GM12878 (cell line): ENCODE data around the gene HTR1D. TPM values are rescaled to one million over a fixed set of nuclear protein-coding genes. Genes with fewer than 3 reads are reported as not detected.

Experiments
- ATAC-seq: fragments of 200-7000 bp; cut with Tn5 transposase; 3 replicates; pipeline ENCODE4 v1.9.1; 2020; ENCODE audit warnings: mild to moderate bottlenecking, moderate library complexity
- BruUV-seq: library from RNA; stranded (reverse); fragments of 400-500 nt; replicated peaks from 2 replicates; lab custom pipeline; 2021; lab: Mats Ljungman, UMichigan
- CTCF ChIA-PET: fragments of 300-600 bp; sonication (Branson Sonifier 250); formaldehyde crosslinking; extraction: SDS; loops from one replicate; lab custom pipeline; 2021; ENCODE audit warnings: inconsistent platforms; lab: Yijun Ruan, JAX
- POLR2A ChIA-PET: fragments of 350-600 bp; formaldehyde crosslinking; extraction: SDS; loops from one replicate; lab custom pipeline; 2021; ENCODE audit warnings: inconsistent platforms; lab: Charles Lee
- RAD21 ChIA-PET: fragments of 300-600 bp; sonication (Branson Sonifier 250); formaldehyde crosslinking; loops from one replicate; lab custom pipeline; 2023; ENCODE audit warnings: antibody characterized with exemption; ENCODE audit not compliant: unreplicated experiment; lab: Charles Lee
- SMC1A ChIA-PET: fragments of 300-600 bp; sonication (Branson Sonifier 250); formaldehyde crosslinking; loops from one replicate; lab custom pipeline; 2023; ENCODE audit not compliant: unreplicated experiment, uncharacterized antibody; lab: Charles Lee
- DNase-seq: peaks from one replicate; pipeline ENCODE4 v3.0.0-alpha.2; 2011; ENCODE audit warnings: low read depth, low spot score
- FAIRE-seq: peaks from 3 replicates; lab custom pipeline; 2011; peaks lifted over from hg19 to GRCh38; lab: Jason Lieb, UNC
- H2AFZ ChIP-seq: 2 replicates; pipeline ENCODE4 v1.6.0; 2011; ENCODE audit warnings: low read depth, low read length, control low read depth; ENCODE audit not compliant: control insufficient read depth
- H3K27ac ChIP-seq: 2 replicates; pipeline ENCODE4 v1.5.1; 2011; ENCODE audit warnings: control low read depth; ENCODE audit not compliant: control insufficient read depth, insufficient read depth
- H3K27me3 ChIP-seq, 2 experiments: replicated peaks in 1 of 2; 2 replicates each; pipeline versions ENCODE4 v1.6.0 to v1.6.1; 2011; ENCODE audit warnings: low read length in 1 of 2; ENCODE audit not compliant: control insufficient read depth in 2 of 2, insufficient read depth in 2 of 2
- H3K36me3 ChIP-seq, 2 experiments: 2 replicates each; pipeline ENCODE4 v1.5.1; 2011; ENCODE audit warnings: low read length in 1 of 2; ENCODE audit not compliant: control insufficient read depth in 2 of 2, insufficient read depth in 2 of 2
- H3K4me1 ChIP-seq: 2 replicates; pipeline ENCODE4 v1.6.1; 2011; ENCODE audit warnings: mild to moderate bottlenecking, low read length, moderate library complexity, mixed read lengths; ENCODE audit not compliant: control insufficient read depth, insufficient read depth
- H3K4me2 ChIP-seq: 2 replicates; pipeline ENCODE4 v1.6.0; 2011; ENCODE audit warnings: control low read depth; ENCODE audit not compliant: control insufficient read depth, insufficient read depth
- H3K4me3 ChIP-seq: fragments of 200-600 bp; sonication (generic); 2 replicates; pipeline ENCODE4 v1.5.1; 2016
- H3K79me2 ChIP-seq: 2 replicates; pipeline ENCODE4 v1.6.0; 2011; ENCODE audit warnings: low read length; ENCODE audit not compliant: control insufficient read depth, insufficient read depth
- H3K9ac ChIP-seq: 2 replicates; pipeline ENCODE4 v1.8.0; 2011; ENCODE audit warnings: low read length, control low read depth, mixed read lengths; ENCODE audit not compliant: control insufficient read depth, insufficient read depth
- H3K9me3 ChIP-seq: replicated peaks from 3 replicates; pipeline ENCODE4 v1.5.1; 2011; ENCODE audit warnings: mild to moderate bottlenecking, low read length; ENCODE audit not compliant: control insufficient read depth, insufficient read depth
- H4K20me1 ChIP-seq: 2 replicates; pipeline ENCODE4 v1.6.0; 2011; ENCODE audit not compliant: control insufficient read depth, insufficient read depth
- ATF7 ChIP-seq: fragments of 450-650 bp; IDR thresholded peaks from 2 replicates; pipeline ENCODE4 v1.6.1; 2016; ENCODE audit warnings: low read depth, mild to moderate bottlenecking
- BCL11A ChIP-seq: IDR thresholded peaks from 2 replicates; pipeline ENCODE4 v1.6.1; 2011; ENCODE audit warnings: low read depth, low read length
- FOS ChIP-seq: IDR thresholded peaks from 3 replicates; pipeline ENCODE4 v1.6.1; 2011; ENCODE audit warnings: borderline replicate concordance; ENCODE audit not compliant: insufficient read length; ENCODE audit errors: extremely low read depth
- FOXK2 ChIP-seq: fragments of 450-650 bp; IDR thresholded peaks from 2 replicates; pipeline ENCODE4 v1.6.1; 2017; ENCODE audit warnings: mild to moderate bottlenecking, moderate library complexity
- PKNOX1 ChIP-seq: fragments of 450-650 bp; IDR thresholded peaks from 2 replicates; pipeline ENCODE4 v1.6.1; 2016; ENCODE audit warnings: mild to moderate bottlenecking
- RUNX3 ChIP-seq: IDR thresholded peaks from 2 replicates; pipeline ENCODE4 v1.6.1; 2012; ENCODE audit warnings: low read length, inconsistent platforms
- SUZ12 ChIP-seq: fragments of 200-600 bp; sonication (generic); IDR thresholded peaks from one replicate; pipeline ENCODE4 v1.6.1; 2018; ENCODE audit warnings: antibody characterized with exemption, mild to moderate bottlenecking; ENCODE audit not compliant: unreplicated experiment
- ZNF217 ChIP-seq: fragments of 450-650 bp; IDR thresholded peaks from 2 replicates; pipeline ENCODE4 v1.6.1; 2017; ENCODE audit warnings: antibody characterized with exemption, mild to moderate bottlenecking
- WGBS: methylation state at CpG from one replicate; pipeline ENCODE4 v1.1.6; 2016; ENCODE audit warnings: low lambda C conversion rate; ENCODE audit not compliant: insufficient replicate concordance, insufficient coverage; ENCODE audit errors: missing lambda C conversion rate; 5-methylcytosine and 5-hydroxymethylcytosine counted together
- in situ Hi-C: fragments of 300-500 bp; cut with MboI; formaldehyde crosslinking; loops from 9 replicates; pipeline ENCODE4 v1.14.3; 2018; ENCODE audit warnings: mixed read lengths
- intact Hi-C: fragments of 100-400 bp; cut with micrococcal nuclease; formaldehyde crosslinking; loops from one replicate; pipeline ENCODE4 v1.14.2; 2022; ENCODE audit not compliant: unreplicated experiment
- polyA plus RNA-seq, 11 experiments: library from polyadenylated mRNA; depleted of rRNA in 4 of 11; unstranded in 6 of 11; stranded (reverse) in 5 of 11; fragments of >200 nt; fragmentation: Nextera tagmentation in 4 of 11; fragmentation: Illumina TruSeq in 1 of 11; extraction: Ambion mirVana in 4 of 11; extraction: Trizol in 1 of 11; gene quantifications; 1 replicate in 1 of 11; 2 replicates in 10 of 11; pipeline versions ENCODE4 v1.2.1 to v1.2.3, GENCODE V29; 2011 to 2016; ENCODE audit warnings: inconsistent platforms in 2 of 11, missing spikeins in 2 of 11, low read depth in 1 of 11
- total RNA-seq, 4 experiments: library from RNA; depleted of rRNA in 3 of 4; stranded (reverse); fragments of >200 nt in 3 of 4; fragmentation: Illumina TruSeq in 1 of 4; extraction: Trizol in 1 of 4; gene quantifications; 2 replicates each; pipeline versions ENCODE4 v1.2.1 to v1.2.3, GENCODE V29; 2013 to 2021

The HTR1D gene
- total and polyA plus RNA-seq, 10 of the 15 experiments (the other 5 are each of a cell fraction or from before 2014, with no cell fraction given), result 0.07 TPM; not detected in 9

- WGBS, result 41% methylated on average over 4 of the region's 4 CpGs
- Histone ChIP-seq H3K4me3 (no peak overlapping the region), H3K4me2 (no peak overlapping the region), H3K9ac (no peak overlapping the region), H3K4me1 (peaks cover 3% of the 10 kb centered on the region), H2AFZ (no peak overlapping the region)
- no TSS peak for BruUV-seq
- in situ Hi-C loops, result no loop called here
- TF ChIP-seq FOS, result no peak
- no peak for TF ChIP-seq FOXK2
- TF ChIP-seq SUZ12, result no peak
- TF ChIP-seq PKNOX1, result no peak
- no peak for TF ChIP-seq ATF7
- no peak for TF ChIP-seq ZNF217
- no peak for TF ChIP-seq RUNX3
- no peak for TF ChIP-seq BCL11A
- TF ChIP-seq, all 136 proteins: peak for 0
- FAIRE-seq (no peak), DNase-seq (no peak), ATAC-seq (no peak)
- Histone ChIP-seq H3K36me3 (no peaks in the 10 kb centered on the region), H4K20me1 (no peaks in the 10 kb centered on the region), H3K9me3 (no peaks in the 10 kb centered on the region), H3K27me3 (peaks cover 0 to 5% of the 10 kb centered on the region in 2 experiments; a peak in 2 of 4 replicates), H3K27ac (no peak overlapping the region), H3K79me2 (no peaks in the 10 kb centered on the region)
- RAD21 ChIA-PET, result no interaction called here
- SMC1A ChIA-PET, result no interaction called here
- CTCF ChIA-PET, result interaction anchor here (1.3 to 2.1 kb wide), 2 partner anchors 9 to 235 kb away, joined by 4 read pairs; no protein-coding TSS in a partner anchor
- POLR2A ChIA-PET, result no interaction called here
- intact Hi-C loops, result loop anchor here (10.0 kb wide), 1 partner anchor 63 kb away; no protein-coding TSS in a partner anchor
Measured at GRCh38 chr1:23211955-23212354, 5.3 kb downstream of the HTR1D start.
